HG02884 (cell line): ENCODE measurements around the gene SLC66A3.

Experiments
- ATAC-seq: cut with Tn5 transposase; IDR thresholded peaks from one replicate; pipeline ENCODE4 v1.9.1; 2021; ENCODE audit warnings: mild to moderate bottlenecking, moderate library complexity; ENCODE audit not compliant: unreplicated experiment

The SLC66A3 gene

DNA sequence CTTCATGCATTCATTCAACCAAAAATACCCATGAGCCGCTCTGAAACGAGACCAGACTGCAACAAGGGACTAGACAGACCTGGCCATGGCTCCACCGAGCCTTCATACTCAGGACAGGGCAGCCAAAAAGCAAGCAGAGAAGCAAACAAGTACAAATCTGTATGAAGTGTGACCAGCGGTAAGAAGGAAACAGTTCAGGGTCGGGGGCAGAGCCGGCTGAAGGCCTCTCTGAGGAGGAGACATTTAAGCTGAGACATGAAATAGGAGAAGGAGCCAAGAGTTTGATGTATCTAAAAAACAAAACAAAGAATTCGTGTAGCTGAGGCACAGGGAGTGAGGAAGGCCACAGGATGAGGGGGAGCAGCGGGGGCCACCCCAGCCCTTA is 21.3 kb upstream of the SLC66A3 start:
- ATAC-seq = no peak

DNA sequence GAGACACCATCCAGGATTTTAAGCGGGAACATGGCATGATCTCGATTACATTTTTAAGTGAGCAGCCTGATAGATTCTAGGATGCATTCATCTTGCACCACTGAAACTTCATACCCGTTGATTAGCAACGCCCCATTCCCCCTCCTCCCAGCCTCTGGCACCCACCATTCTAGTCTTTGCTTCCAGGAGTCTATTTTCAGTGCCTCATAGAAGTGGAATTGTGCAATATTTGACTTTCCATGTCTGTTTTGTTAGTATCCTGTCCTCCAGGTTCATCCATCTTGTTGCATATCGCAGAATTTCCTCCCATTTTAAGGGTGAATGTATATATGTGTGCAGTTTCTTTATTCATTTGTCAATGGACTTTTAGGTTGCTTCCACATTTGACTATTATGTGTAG is 20.9 kb upstream of the SLC66A3 start:
- ATAC-seq = no peak

DNA sequence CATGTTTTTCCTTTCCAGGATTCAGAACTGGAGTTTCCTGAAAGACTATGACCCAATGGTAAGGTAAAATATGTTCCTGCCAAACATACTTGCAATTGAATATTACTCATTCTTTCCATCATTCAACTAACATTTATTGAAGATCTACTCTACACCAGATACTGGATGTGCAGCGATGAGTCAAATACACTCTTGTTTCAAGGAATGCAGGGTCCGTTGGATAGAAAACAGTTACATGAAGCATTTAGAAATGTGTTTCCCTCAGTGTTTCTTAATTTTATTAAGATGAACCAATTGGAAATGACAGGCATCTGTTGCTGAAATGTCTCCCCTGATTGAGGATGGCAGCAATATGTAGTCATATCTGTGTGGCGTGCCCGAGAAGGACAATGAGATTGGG is 14.8 kb upstream of the SLC66A3 start:
- no peak for ATAC-seq

DNA sequence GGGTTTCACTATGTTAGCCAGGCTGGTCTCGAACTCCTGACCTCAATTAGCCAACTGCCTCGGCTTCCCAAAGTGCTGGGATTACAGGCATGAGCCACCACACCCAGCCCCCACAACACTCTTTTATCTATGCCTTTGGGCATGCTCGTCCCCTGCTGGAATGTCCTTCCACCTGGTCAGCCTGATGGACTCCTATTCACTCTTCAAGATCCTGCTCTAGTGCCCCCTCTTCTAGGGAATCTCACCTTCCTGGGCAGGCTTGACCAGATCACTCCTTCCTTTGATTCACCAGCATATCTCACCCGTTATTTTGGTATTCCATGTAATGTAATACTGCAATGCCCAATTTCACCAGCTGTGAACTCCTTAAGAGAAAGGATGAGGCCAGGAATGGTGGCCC is 13.9 kb upstream of the SLC66A3 start:
- no peak for ATAC-seq

DNA sequence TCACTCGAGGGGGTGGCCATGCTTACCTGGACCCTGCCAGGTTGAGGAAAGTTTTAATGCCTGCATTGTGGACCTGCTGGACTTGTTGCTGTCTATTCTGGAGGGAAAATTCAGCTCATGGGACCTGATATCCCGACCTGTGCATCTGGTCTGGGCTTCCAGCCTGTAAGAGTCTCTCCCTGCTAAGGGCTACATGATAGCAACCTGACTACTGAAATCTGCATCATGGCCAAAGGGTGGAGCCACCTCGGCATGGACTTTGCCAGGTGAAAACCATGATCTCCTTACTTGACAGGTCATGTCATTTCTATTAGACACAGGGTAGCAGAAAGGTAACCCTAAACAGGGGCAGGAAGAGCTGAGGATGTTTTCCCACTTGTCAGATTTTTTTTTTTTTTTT is 12.9 kb upstream of the SLC66A3 start:
- no peak for ATAC-seq

DNA sequence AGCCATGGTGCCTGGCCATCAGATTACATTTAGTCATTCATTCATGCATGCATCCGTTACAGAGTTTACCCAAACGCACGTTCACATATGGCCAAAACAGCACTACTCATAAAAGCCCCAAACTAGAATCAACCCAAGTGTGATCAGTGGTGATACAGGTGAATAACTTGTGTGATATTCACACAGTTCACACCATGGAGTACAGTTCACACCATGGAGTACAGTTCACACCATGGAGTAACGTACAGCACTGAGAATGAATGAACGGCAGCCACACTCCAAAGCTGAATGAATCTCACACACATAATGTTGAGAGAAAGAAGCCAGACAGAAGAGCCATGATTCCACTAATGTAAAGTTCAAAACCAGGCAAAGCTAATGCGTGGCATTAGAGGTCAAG is 12.3 kb upstream of the SLC66A3 start:
- ATAC-seq = no peak

DNA sequence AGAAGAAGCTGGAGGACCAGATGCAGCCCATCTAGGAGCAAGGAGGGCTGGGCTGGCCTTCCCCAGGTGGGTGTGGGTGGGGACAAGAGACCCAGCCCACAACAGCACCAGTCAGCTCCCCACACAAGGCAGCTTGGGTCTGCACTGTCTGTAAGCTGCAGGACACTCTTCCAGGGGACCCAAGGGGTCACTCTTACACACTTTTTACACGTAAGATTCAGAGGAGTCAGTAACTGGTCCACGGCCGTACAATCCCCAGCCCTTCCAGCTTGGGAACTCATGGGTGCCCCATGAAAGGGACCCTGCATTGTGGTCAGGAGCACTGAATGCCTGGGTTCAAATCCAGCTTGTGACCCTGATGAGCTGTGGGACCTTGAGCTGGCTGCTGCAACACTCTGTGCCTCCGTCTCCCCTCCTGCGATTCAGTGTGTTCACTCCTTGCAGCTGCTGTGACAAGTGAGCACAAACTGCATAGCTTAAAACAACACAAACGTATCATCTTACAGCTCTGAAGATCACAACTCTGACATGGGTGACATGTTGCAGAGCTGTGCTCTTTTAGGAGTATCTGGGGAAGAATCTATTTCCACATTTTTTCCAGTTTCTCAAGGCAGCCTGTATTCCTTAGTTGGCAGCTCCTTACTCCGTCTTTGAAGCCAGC is 11.1 kb upstream of the SLC66A3 start:
- ATAC-seq = no peak

DNA sequence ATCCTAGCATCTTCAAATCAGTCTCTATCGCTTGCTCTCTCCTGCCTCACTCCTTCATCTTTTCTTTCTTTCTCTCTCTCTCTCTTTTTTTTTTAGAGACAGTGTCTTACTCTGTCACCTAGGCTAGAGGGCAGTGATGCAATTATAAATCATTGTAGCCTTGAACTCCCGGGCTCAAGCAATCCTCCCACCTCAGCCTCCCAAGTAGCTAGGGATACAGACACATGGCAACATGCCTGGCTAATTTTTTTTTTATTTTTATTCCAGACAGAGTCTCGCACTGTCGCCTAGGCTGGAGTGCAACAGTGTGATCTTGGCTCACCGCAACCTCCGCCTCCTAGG is 10.6 kb upstream of the SLC66A3 start:
- ATAC-seq = no peak

DNA sequence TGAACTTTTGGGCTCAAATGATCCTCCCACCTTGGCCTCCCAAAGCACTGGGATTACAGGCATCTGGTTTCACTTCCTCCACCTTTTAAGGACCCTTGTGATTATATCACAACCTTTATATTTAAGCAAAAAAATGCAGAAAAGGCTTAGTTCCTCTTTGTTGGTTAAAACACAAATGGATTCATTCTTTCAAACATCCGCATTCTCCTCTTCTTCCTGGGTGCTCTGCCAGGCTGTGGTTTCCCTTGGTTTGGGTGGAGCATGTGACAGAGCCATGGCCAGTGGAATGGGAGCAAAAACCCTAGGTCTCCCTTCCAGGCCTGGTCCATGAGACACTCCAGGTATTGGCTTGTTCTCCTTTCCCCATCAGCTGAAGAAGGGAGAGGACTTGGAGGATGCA is 9.9 kb upstream of the SLC66A3 start:
- ATAC-seq = no peak

DNA sequence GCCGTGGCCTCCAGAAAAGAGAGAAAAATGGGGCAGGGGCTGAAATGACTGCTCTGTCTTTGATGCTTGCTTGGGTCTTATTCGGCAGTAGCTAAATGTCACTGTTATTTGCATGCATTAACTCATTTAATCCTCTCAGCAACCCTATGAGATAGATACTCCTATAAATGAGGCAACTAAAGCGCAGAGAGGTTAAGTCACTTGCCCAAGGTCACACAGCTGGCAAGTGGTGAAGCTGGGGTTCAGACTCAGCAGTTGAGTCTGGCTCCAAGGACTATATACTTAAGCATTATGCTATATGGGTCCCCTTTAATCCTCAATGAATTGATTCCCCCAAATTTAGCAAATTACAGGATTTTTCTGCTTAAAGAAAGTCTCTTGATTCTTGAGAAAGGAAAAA is 9.2 kb upstream of the SLC66A3 start:
- ATAC-seq = no peak

DNA sequence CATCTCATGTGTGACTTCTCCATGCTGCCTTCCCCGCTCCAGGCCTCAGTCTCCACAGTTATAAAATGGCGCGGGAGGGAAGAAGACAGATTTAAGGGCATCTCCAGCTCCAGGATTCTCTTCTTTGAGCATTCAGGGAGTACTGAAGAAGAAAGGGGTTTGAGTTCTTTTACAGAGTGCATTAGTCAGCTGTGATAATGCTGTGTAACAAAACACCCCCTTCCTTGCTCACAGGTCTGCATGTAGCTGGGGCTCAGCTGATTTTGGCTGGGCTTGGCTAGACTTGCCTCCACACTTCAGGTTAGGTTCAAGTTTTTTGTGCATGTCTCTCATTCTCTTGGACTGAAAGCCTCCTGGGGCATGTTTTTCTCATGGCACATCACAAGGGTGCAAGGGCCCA is 8.0 kb upstream of the SLC66A3 start:
- no peak for ATAC-seq

DNA sequence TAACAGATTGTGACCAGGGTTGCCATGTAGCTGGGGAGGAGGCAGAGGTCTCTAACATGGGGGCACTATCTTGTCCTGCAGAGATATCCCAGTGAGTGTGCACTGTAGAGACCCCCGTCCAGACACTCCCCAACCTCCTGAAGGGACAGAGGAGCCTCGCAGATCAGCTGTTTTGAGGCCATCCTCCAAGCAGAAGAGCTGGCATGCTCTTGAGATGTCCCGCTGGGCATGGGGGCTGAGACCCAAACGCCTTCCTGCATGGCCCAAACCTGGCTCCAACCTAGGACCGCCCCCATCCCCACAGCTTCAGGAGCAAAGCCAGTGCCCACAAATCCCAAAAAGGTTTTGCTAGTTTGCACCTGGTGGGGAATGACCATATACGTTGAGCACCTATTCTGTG is 2.7 kb upstream of the SLC66A3 start:
- no peak for ATAC-seq

DNA sequence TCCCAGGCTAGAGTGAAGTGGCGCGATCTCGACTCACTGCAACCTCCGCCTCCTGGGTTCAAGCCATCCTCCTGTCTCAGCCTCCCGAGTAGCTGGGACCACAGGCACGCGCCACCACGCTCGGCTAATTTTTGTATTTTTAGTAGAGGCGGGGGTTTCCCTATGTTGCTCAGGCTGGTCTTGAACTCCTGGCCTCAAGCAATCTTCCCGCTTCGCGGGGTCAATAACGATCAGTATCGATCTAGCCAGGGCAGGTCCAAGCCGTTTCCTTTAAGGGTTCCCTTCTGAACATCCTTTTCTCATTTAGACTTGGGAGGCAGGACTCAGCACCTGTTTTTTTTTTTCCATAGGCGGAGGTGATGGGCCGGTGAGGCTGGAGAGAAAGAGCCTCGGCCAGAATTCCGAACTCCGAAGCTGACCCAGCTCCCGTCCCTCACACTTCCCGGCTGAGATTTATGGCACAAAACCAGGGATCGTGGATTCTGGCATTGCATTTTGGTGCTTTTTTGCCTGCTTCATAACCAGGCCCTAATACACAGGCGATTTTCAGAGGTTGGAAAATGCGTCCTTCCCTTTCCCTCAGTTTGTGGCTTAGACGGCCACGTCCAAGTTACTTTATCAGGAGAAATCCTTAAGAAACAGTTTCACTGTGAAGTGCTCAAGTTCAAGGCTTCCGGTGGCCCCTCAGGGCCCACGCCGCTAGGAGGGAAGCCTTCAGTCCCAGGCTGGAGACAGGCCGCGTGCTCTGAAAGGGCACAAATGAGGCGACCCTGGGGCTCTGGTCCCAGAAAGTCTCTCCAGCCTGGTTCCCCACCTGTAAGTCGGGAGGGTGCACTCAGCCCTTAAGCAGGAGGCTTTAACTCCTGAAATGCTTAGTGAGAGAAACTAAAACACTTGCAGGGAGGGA is 998 bp upstream of the SLC66A3 start:
- ATAC-seq = peak; percentile 13

DNA sequence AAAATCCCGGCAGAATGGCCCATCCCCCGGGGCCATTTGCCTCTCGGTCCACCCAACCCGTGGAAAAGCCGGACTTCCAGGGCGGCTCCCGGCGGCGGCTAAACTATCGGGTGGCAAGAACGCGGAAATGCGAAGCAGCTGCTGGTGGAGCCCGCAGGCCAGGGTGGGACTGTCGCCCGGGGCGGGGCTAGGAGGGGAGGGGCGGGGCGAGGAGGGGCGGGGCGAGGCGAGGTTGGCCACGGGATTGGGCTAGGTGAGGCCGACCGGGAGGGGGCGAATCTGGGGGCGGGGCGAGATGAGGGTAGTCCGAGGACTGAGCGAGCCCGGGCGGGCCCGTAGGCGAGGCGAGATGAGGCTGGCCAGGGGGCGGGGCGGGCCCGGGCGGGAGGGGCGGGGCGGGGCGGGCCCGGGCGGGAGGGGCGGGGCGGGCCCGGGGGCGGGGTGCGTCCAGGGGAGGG is 315 bp upstream of the SLC66A3 start:
- ATAC-seq = peak; percentile 54

DNA sequence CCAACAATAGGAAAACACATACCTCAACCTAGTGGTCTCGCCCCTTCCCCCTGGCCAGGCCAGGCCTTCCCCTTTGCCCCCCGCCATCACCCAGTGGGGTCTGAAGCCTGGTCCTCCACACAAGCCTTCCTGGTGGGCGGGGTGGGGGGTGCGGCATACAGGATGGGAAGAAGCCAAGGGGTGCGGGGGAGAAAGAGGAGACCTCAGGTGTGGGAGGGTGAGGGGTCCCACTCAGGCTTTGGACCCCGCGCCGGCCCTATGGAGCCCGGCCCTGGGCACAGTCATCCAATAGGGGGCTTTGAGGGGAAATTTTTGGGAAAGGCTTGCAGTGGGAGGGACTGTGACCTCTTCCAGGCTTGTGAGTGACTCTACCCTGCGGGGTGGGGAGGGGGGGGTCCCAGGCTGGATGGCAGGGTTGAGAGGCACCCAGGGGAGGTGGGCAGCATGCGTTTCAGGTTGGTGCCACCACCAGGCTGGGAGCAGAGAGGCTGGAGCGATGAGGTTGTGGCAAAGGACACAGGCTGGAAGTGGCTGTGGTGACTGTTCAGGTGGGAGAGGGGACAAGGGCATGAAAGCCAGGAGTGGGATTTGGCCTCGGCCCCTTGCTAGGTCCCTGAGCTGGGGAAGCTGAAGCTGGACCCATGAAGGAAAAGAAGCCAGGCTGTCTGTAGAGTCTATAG is 1.3 kb downstream of the SLC66A3 start:
- ATAC-seq = no peak

DNA sequence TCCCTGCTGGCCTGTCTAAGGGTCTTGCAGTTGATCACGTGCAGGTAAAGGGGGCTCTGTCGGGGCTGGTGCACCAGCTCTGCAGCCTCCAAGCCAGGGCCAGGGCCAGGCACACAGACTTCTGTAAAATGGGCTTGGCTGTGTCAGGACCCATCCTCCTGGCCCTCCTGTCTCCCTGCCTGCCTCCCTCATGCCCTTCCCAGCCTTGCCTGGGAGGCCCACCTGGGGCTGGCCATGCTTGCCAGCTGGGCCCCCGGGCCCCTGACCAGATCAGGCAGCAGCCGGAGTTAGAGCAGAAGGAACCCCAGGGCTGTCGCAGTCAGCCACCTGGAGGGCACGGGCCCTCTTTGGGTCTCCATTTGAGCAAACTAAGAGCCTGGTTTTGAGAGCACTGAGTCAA is 2.0 kb downstream of the SLC66A3 start:
- no peak for ATAC-seq

DNA sequence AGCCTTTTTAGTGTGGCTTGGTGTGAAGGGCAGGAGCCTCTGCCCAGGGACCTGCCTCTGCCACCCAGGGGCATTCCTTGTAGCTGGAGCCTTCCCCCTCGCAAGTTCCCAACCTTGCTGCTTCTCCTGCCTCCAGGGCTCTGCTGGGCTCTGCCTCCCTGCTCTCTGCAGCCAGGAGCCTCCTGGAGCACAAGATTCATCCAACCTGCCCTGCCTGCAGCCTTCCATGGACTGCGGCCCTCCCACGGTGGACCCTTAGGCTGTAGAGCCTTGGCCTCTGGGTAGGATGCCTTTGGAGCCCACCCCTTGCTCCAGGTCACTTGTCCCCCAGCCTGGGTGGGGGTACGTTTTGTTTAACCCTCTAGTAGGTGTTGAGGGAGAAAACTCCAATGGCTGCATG is 2.5 kb downstream of the SLC66A3 start:
- ATAC-seq = no peak

DNA sequence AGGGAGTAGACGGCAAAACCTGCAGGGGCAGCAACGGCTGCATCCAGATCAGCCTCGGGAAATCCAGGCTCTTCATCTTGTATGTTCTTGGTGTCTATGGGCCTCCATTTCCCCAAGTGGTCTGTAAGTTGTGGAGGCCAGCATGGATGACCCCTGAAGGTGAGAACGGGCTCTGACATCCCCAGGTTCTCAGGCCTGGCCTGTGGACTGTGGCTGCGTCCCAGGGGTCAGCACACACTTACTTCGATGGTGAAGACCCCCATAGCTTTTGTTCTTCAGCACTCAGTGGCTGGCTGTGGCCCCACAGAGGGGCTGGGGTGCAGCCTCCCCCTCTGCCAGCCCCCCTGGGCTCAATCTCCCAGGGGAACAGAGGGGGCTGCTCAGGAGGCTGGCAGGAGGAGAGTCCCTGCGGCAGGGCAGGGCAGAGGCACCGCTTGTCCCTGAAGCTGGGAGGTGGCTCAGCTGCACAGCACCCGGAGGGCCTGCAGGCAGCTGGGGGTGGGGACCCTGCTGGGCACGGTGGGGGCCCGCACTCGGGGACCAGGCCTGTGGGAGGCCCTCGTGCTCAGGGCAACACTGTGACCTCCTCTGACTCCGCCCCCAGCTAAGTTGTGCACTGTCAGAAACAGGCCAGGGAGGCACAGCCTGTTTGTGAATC is 3.8 kb downstream of the SLC66A3 start:
- ATAC-seq = no peak

DNA sequence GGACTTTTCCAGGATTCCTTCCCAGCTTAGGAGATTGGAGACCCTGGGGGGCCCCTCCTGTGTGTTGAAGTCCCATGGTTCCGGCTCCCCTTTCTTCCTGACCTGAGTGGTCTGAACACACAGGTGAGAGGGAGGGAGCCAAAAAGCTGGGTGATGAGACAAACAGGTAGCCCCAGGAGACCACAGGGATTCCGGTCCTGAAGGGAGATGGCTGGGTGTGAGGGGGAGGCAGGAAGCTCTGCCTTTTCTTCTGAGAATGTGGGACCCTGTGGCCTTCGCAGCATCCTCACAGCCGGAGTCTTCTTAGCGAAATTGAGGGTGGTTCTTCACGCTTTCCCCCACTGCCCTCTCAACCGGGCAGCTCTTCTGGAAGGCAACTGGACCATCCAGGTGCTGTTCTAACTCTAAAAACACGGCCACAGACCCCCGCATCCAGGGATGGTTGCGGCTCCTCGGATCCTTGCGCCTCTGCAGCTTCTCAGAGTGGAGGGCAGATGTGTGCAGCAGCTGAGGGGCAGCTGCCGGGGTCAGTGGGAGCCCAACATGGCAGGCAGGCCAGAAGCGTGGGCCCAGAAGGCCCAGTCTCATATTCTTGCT is 4.4 kb downstream of the SLC66A3 start:
- no peak for ATAC-seq

DNA sequence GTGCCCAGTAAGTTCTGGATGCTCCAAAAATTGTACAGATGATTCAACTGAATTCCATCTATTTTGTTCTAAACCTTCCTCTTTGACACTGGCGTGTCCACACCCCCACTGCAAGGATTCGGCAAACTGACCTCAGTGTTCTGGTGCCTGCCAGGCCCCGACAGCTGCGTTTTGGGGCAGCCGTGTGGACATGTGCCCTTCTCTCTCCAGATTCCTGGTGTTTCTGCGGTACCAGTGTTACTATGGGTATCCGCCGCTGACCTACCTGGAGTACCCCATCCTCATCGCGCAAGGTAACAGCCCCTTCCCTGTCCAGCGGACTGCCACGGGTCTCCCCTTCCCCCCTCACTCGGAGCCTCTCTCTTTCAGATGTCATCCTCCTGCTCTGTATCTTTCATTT is 5.0 kb downstream of the SLC66A3 start:
- no peak for ATAC-seq
